ENCODE results near the gene TIMP2.
"Not testable (repeated sequence)": the region's sequence is repeated elsewhere in the genome, so short reads cannot be mapped to it uniquely, and the experiment has no call there.

TIMP2 gene

GRCh38 chr17:78888941-78889518 is 36.2 kb downstream of the TIMP2 start:
- no peak for DNase-seq (ENCODE audit: low read depth)

GRCh38 chr17:78886954-78887353 is 38.2 kb downstream of the TIMP2 start:
- no peak for DNase-seq (ENCODE audit: low read depth)

GRCh38 chr17:78885956-78886355 is 39.2 kb downstream of the TIMP2 start:
- DNase-seq (ENCODE audit: low read depth) = no peak

- no peak for DNase-seq (ENCODE audit: low read depth)
These were observed 40.1 kb downstream of the TIMP2 start for GRCh38 chr17:78884876-78885667.

GRCh38 chr17:78884148-78884825 is 40.9 kb downstream of the TIMP2 start:
- no peak for DNase-seq (ENCODE audit: low read depth)

- no peak for DNase-seq (ENCODE audit: low read depth)
These were observed 41.6 kb downstream of the TIMP2 start for GRCh38 chr17:78883533-78884131.

GRCh38 chr17:78883089-78883532 is 42.1 kb downstream of the TIMP2 start:
- no peak for DNase-seq (ENCODE audit: low read depth)

GRCh38 chr17:78882540-78883088 is 42.6 kb downstream of the TIMP2 start:
- DNase-seq (ENCODE audit: low read depth) = no peak

GRCh38 chr17:78879635-78880186 is 45.5 kb downstream of the TIMP2 start:
- DNase-seq (ENCODE audit: low read depth) = no peak

GRCh38 chr17:78878871-78879527 is 46.2 kb downstream of the TIMP2 start:
- DNase-seq (ENCODE audit: low read depth) = no peak

GRCh38 chr17:78878261-78878660 is 46.9 kb downstream of the TIMP2 start:
- DNase-seq (ENCODE audit: low read depth) = no peak

GRCh38 chr17:78876954-78877517 is 48.2 kb downstream of the TIMP2 start:
- not testable (repeated sequence) for DNase-seq (ENCODE audit: low read depth)

GRCh38 chr17:78876094-78876597 is 49.0 kb downstream of the TIMP2 start:
- DNase-seq (ENCODE audit: low read depth) = no peak

GRCh38 chr17:78875363-78876093 is 49.7 kb downstream of the TIMP2 start:
- DNase-seq (ENCODE audit: low read depth) = no peak

- no peak for DNase-seq (ENCODE audit: low read depth)
These were observed 51.5 kb downstream of the TIMP2 start for GRCh38 chr17:78873519-78874340.

GRCh38 chr17:78872486-78872885 is 52.7 kb downstream of the TIMP2 start:
- no peak for DNase-seq (ENCODE audit: low read depth)

- DNase-seq (ENCODE audit: low read depth) = no peak
These were observed 54.6 kb downstream of the TIMP2 start for GRCh38 chr17:78870621-78871020.

GRCh38 chr17:78868391-78868790 is 56.8 kb downstream of the TIMP2 start:
- DNase-seq (ENCODE audit: low read depth) = no peak

- DNase-seq (ENCODE audit: low read depth) = not testable (repeated sequence)
These were observed 58.1 kb downstream of the TIMP2 start for GRCh38 chr17:78867046-78867445.
